ENCODE data around the gene STK24.

- TF ChIP-seq CTCF (IDR thresholded peaks at IDR 0.05; ENCODE audit: insufficient read depth, low read length, poor library complexity, severe bottlenecking) = no peak
- TF ChIP-seq EZH2phosphoT487 (conservative IDR thresholded peaks at IDR 0.05; ENCODE audit: low read length) = no peak
Observed at GRCh38 chr13:98512774-98513665, 63.9 kb downstream of the STK24 start.

Data from SU-DHL-6 (cell line).